CD4-positive, alpha-beta memory T cell (primary cell): ENCODE measurements around the gene NLGN2. TPM values are rescaled to one million over a fixed set of nuclear protein-coding genes. Genes with fewer than 3 reads are reported as not detected.
A peak's percentile ranks its signal among the peaks of the same experiment; 100 is the strongest.

Experiments used
- CTCF ChIA-PET: fragments of 350-600 bp; sonication (Branson Sonifier 250); formaldehyde crosslinking; loops from one replicate; lab custom pipeline; 2021; ENCODE audit warnings: inconsistent platforms; ENCODE audit not compliant: partially characterized antibody; lab: Charles Lee
- POLR2A ChIA-PET: fragments of 350-600 bp; sonication (Branson Sonifier 250); formaldehyde crosslinking; loops from one replicate; lab custom pipeline; 2021; ENCODE audit not compliant: partially characterized antibody; lab: Charles Lee
- DNase-seq, 5 donors: peaks; one replicate each; pipeline versions ENCODE4 v3.0.0 to v3.0.0-alpha.2; 2020 to 2022; ENCODE audit warnings: mixed read lengths in 1 of 5
- H3K27ac ChIP-seq: one replicate; pipeline ENCODE4 v1.7.0; 2013; ENCODE audit warnings: low read depth, low read length
- H3K27me3 ChIP-seq: 2 replicates; pipeline ENCODE4 v1.7.0; 2013; ENCODE audit warnings: mild to moderate bottlenecking, low read length, moderate library complexity; ENCODE audit not compliant: insufficient read depth
- H3K36me3 ChIP-seq: 2 replicates; pipeline ENCODE4 v1.7.0; 2013; ENCODE audit warnings: mild to moderate bottlenecking, low read length, moderate library complexity; ENCODE audit not compliant: insufficient read depth
- H3K4me1 ChIP-seq: 2 replicates; pipeline ENCODE4 v1.7.0; 2013; ENCODE audit warnings: mild to moderate bottlenecking, low read length, moderate library complexity; ENCODE audit not compliant: insufficient read depth
- H3K4me3 ChIP-seq, 2 donors: one replicate each; pipeline ENCODE4 v1.7.0; 2013; ENCODE audit warnings: low read length in 2 of 2, mild to moderate bottlenecking in 1 of 2
- H3K9me3 ChIP-seq, 2 donors: one replicate each; pipeline ENCODE4 v1.7.0; 2013; ENCODE audit warnings: low read length in 2 of 2, control low read depth in 1 of 2; ENCODE audit not compliant: control insufficient read depth in 1 of 2
- H3K27ac Mint-ChIP-seq, 7 donors: one replicate each; pipeline ENCODE4 v1.8.0; 2020 to 2021; ENCODE audit warnings: mixed read lengths in 7 of 7, mild to moderate bottlenecking in 6 of 7, inconsistent platforms in 3 of 7, moderate library complexity in 3 of 7
- H3K27me3 Mint-ChIP-seq, 2 donors: one replicate each; pipeline ENCODE4 v1.8.0; 2020 to 2021; ENCODE audit warnings: mixed read lengths in 2 of 2
- H3K36me3 Mint-ChIP-seq, 2 donors: one replicate each; pipeline ENCODE4 v1.8.0; 2020 to 2021; ENCODE audit warnings: mixed read lengths in 2 of 2, inconsistent platforms in 1 of 2, mild to moderate bottlenecking in 1 of 2
- H3K4me1 Mint-ChIP-seq, 4 donors: one replicate each; pipeline ENCODE4 v1.8.0; 2020 to 2021; ENCODE audit warnings: mixed read lengths in 4 of 4, mild to moderate bottlenecking in 1 of 4
- H3K4me3 Mint-ChIP-seq, 8 donors: one replicate each; pipeline ENCODE4 v1.8.0; 2020 to 2021; ENCODE audit warnings: mixed read lengths in 8 of 8, mild to moderate bottlenecking in 7 of 8, moderate library complexity in 6 of 8, inconsistent platforms in 3 of 8
- H3K9me3 Mint-ChIP-seq, 8 donors: one replicate each; pipeline ENCODE4 v1.8.0; 2020 to 2021; ENCODE audit warnings: mixed read lengths in 8 of 8, mild to moderate bottlenecking in 5 of 8, inconsistent platforms in 3 of 8, moderate library complexity in 1 of 8
- intact Hi-C: fragments of 100-400 bp; cut with micrococcal nuclease; formaldehyde crosslinking; loops from one replicate; pipeline ENCODE4 v1.15.1; 2023
- polyA plus RNA-seq, 2 donors: library from polyadenylated mRNA; unstranded; fragments of 300-500 nt; fragmentation: Illumina TruSeq; gene quantifications; one replicate each; pipeline ENCODE4 v1.2.3, GENCODE V29; 2021
- total RNA-seq, 2 experiments: library from RNA; stranded (reverse); gene quantifications; one replicate each; pipeline ENCODE4 v1.2.3, GENCODE V29; 2021

NLGN2 gene
- total and polyA plus RNA-seq, 4 experiments from 2014 or later, result 0.08 to 9.8 (median 8.8) TPM; not detected in 1

DNA sequence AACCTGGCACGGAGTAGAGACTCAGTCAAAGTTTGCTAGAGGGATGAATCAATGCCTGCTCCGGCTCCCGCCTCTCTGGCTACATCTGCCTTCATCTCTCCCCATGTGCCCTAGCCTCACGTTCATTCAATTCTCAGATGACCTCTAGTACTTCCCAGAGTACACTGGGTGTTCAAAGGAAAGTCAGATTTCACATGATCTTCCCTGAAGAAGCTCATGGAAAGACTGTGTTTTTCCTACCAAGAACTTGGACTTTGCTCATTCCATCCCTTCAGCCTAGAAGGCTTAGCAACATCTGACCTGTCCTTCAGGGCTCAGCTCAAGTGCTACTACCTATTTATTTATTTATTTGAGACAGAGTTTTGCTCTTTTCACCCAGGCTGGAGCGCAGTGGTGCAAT, 37.8 kb upstream of the NLGN2 start:
- no peaks in the 10 kb centered on the region for H3K4me1 ChIP-seq
- H3K27me3 ChIP-seq, result no peaks in the 10 kb centered on the region
- no peaks in the 10 kb centered on the region for H3K9me3 Mint-ChIP-seq
- DNase-seq, result no peak
- intact Hi-C loops, result no loop called here
- no peaks in the 10 kb centered on the region for H3K36me3 Mint-ChIP-seq
- H3K27ac ChIP-seq, result no peak overlapping the region
- H3K4me3 ChIP-seq, result no peak overlapping the region
- no peak overlapping the region for H3K27ac Mint-ChIP-seq
- peaks cover 0 to 1% (median 0%) of the 10 kb centered on the region in 4 donors for H3K4me1 Mint-ChIP-seq
- ChIA-PET POLR2A (interaction anchor here (0.9 to 3.4 kb wide), 3 partner anchors 9 to 14 kb away, joined by 3 to 9 read pairs (median 5); no protein-coding TSS in a partner anchor), CTCF (interaction anchor here (1.1 to 6.2 kb wide), 2 partner anchors 14 to 104 kb away, joined by 6 to 30 read pairs; partner anchors contain the start of gene TMEM95)
- no peaks in the 10 kb centered on the region for H3K36me3 ChIP-seq
- H3K9me3 ChIP-seq, result no peaks in the 10 kb centered on the region
- peaks cover 4 to 7% of the 10 kb centered on the region in 2 donors for H3K27me3 Mint-ChIP-seq
- no peak overlapping the region for H3K4me3 Mint-ChIP-seq

DNA sequence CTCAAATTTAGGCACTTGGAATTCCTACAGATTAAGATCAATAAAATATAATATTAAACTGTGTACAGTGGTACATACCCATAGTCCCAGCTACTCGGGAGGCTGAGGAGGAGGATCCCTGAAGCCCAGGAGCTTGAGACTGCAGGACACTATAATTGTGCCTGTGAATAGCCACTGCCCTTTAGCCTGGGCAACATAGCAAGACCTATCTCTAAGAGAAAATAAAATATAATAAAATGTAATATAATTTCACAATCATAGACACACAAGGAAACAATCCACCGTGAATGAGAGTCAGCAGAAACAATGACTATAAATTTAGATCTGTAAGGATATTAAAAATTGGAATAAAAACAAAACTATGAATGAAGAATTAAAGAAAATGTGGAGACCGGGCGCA, 36.8 kb upstream of the NLGN2 start:
- H3K36me3 ChIP-seq, result no peaks in the 10 kb centered on the region
- H3K4me1 ChIP-seq, result no peaks in the 10 kb centered on the region
- intact Hi-C loops, result no loop called here
- Mint-ChIP-seq H3K36me3 (no peaks in the 10 kb centered on the region), H3K9me3 (no peaks in the 10 kb centered on the region), H3K4me1 (no peaks in the 10 kb centered on the region), H3K27ac (no peak overlapping the region), H3K27me3 (peaks cover 4 to 6% of the 10 kb centered on the region in 2 donors), H3K4me3 (no peak overlapping the region)
- POLR2A ChIA-PET, result interaction anchor here (1.1 to 3.4 kb wide), 3 partner anchors 13 to 117 kb away, joined by 3 to 9 read pairs (median 4); no protein-coding TSS in a partner anchor
- no peak for DNase-seq
- no peak overlapping the region for H3K27ac ChIP-seq
- no peaks in the 10 kb centered on the region for H3K9me3 ChIP-seq
- H3K27me3 ChIP-seq, result no peaks in the 10 kb centered on the region
- CTCF ChIA-PET, result interaction anchor here (0.7 to 6.2 kb wide), 3 partner anchors 9 to 15 kb away, joined by 3 to 30 read pairs (median 6); partner anchors contain the start of gene TMEM95
- no peak overlapping the region for H3K4me3 ChIP-seq

DNA sequence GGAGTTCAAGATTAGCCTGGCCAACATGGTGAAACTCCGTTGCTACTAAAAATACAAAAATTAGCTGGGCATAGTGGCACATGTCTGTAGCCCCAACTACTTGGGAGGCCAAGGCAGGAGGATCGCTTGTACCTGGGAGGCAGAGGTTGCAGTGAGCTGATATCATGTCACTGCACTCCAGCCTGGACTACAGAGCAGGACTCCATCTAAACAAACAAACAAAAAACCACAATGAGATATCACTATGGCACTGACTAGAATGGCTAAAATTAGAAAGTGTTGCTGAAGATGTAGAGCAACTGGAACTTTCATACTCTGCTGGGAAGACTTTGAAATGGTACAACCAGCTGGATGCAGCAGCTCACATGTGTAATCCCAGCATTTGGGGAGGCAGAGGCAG, 33.3 kb upstream of the NLGN2 start:
- H3K27me3 Mint-ChIP-seq, result peaks cover 7 to 16% of the 10 kb centered on the region in 2 donors
- no peak overlapping the region for H3K27ac Mint-ChIP-seq
- no peaks in the 10 kb centered on the region for H3K27me3 ChIP-seq
- ChIA-PET CTCF (interaction anchor here (6.2 kb wide), 1 partner anchor 19 kb away, joined by 30 read pairs; the partner anchor contains the start of gene TMEM95), POLR2A (interaction anchor here (0.8 to 1.3 kb wide), 2 partner anchors 10 to 19 kb away, joined by 3 to 4 read pairs; no protein-coding TSS in a partner anchor)
- H3K4me1 ChIP-seq, result no peaks in the 10 kb centered on the region
- peaks cover 0 to 4% of the 10 kb centered on the region in 2 donors for H3K36me3 Mint-ChIP-seq
- intact Hi-C loops, result no loop called here
- DNase-seq, result no peak
- H3K4me3 ChIP-seq, result no peak overlapping the region
- no peaks in the 10 kb centered on the region for H3K36me3 ChIP-seq
- H3K9me3 ChIP-seq, result no peaks in the 10 kb centered on the region
- no peaks in the 10 kb centered on the region for H3K4me1 Mint-ChIP-seq
- no peak overlapping the region for H3K27ac ChIP-seq
- H3K9me3 Mint-ChIP-seq, result peaks cover 0 to 4% (median 0%) of the 10 kb centered on the region in 8 donors
- H3K4me3 Mint-ChIP-seq, result no peak overlapping the region

DNA sequence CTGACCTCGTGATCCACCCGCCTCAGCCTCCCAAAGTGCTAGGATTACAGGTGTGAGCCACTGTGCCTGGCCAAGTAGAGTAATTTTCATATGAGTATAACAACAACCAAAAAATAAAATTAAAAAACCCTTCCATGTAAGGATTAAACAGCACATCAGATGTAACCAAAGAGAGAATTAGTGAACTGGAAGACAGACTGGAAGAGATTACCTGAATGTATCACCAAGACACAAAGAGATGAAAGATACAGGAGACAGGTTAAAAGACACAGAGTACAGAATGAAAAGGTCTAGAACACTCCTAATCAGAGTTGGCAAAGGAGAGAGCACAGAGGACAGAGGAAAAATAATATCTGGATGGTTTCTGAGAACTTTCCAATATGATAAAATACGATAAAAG, 28.5 kb upstream of the NLGN2 start:
- POLR2A ChIA-PET, result no interaction called here
- H3K27me3 ChIP-seq, result peaks cover 9% of the 10 kb centered on the region
- CTCF ChIA-PET, result no interaction called here

DNA sequence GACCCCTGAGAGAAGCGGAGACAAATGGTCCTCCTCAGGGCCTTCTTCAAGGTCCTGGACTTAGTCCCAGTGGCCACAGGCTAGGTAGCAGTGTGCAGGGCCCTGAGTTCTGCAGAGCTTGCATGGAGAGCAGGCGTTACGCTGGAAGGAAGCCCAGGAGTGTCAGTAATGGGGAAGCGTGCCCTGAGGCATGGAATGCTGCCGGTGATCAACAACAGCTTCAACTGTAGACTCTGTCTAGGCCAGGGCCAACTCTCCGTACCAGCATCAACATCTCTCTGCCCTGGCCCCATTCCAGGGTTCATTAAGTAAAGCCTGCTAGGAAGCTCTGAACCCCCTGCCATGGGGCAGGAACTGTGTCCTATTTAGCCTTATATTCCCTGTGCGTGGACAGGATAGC, 27.3 kb upstream of the NLGN2 start:
- ChIA-PET CTCF (interaction anchor here (1.0 to 3.0 kb wide), 2 partner anchors 9 to 56 kb away, joined by 3 to 14 read pairs; partner anchors contain the start of gene TMEM102), POLR2A (interaction anchor here (1.3 to 1.4 kb wide), 2 partner anchors 9 to 14 kb away, joined by 3 read pairs; partner anchors contain the start of gene PLSCR3)
- H3K4me1 ChIP-seq, result peaks cover 16% of the 10 kb centered on the region
- H3K36me3 ChIP-seq, result no peaks in the 10 kb centered on the region
- peaks cover 29 to 40% of the 10 kb centered on the region in 2 donors for H3K27me3 Mint-ChIP-seq
- DNase-seq, result no peak
- H3K27me3 ChIP-seq, result peaks cover 9% of the 10 kb centered on the region
- H3K4me3 Mint-ChIP-seq, result peak overlapping the region in 2 of 8 donors; percentile 4 to 51
- H3K4me3 ChIP-seq, result no peak overlapping the region
- H3K27ac Mint-ChIP-seq, result peak overlapping the region in 2 of 7 donors; percentile 58 to 75
- intact Hi-C loops, result no loop called here
- H3K4me1 Mint-ChIP-seq, result peaks cover 8 to 23% (median 13%) of the 10 kb centered on the region in 4 donors
- peaks cover 3 to 7% of the 10 kb centered on the region in 2 donors for H3K36me3 Mint-ChIP-seq
- H3K27ac ChIP-seq, result no peak overlapping the region
- peaks cover 0 to 6% (median 0%) of the 10 kb centered on the region in 8 donors for H3K9me3 Mint-ChIP-seq
- no peaks in the 10 kb centered on the region for H3K9me3 ChIP-seq

More for the DNA sequence above, 28.5 kb upstream of the NLGN2 start:
- intact Hi-C loops, result no loop called here
- Mint-ChIP-seq H3K9me3 (peaks cover 0 to 6% (median 0%) of the 10 kb centered on the region in 8 donors), H3K27me3 (peaks cover 29 to 42% of the 10 kb centered on the region in 2 donors), H3K27ac (no peak overlapping the region), H3K36me3 (peaks cover 0 to 7% of the 10 kb centered on the region in 2 donors), H3K4me3 (peak overlapping the region in 1 of 8 donors; percentile 26), H3K4me1 (peaks cover 5 to 14% (median 8%) of the 10 kb centered on the region in 4 donors)
- Histone ChIP-seq H3K4me1 (peaks cover 9% of the 10 kb centered on the region), H3K27ac (no peak overlapping the region), H3K9me3 (no peaks in the 10 kb centered on the region), H3K4me3 (no peak overlapping the region), H3K36me3 (no peaks in the 10 kb centered on the region)
- no peak for DNase-seq

GRCh38 chr17:7380855-7381683, 26.6 kb upstream of the NLGN2 start, which contains the start of gene TNK1:
Gene TNK1, plus strand, starts transcription at chr17:7381089. Its CDS starts 1,838 bp downstream, at chr17:7382927.
- H3K27ac Mint-ChIP-seq, result peak within 1 kb of the TSS in 4 of 7 donors; percentile 19 to 91 (median 66)
- peaks cover 6 to 7% of the 10 kb centered on the region in 2 donors for H3K36me3 Mint-ChIP-seq
- POLR2A ChIA-PET, result interaction anchor here (1.3 to 4.7 kb wide), 4 partner anchors 9 to 103 kb away, joined by 3 to 57 read pairs (median 4); partner anchors contain the start of genes PLSCR3 and POLR2A
- peaks cover 0 to 6% (median 0%) of the 10 kb centered on the region in 8 donors for H3K9me3 Mint-ChIP-seq
- Histone ChIP-seq H3K27me3 (peaks cover 9% of the 10 kb centered on the region), H3K4me1 (peaks cover 16% of the 10 kb centered on the region), H3K27ac (no peak within 1 kb of the TSS), H3K4me3 (no peak within 1 kb of the TSS), H3K36me3 (no peaks in the 10 kb centered on the region), H3K9me3 (no peaks in the 10 kb centered on the region)
- no peak for DNase-seq
- CTCF ChIA-PET, result interaction anchor here (2.0 to 3.0 kb wide), 2 partner anchors 25 to 55 kb away, joined by 5 to 14 read pairs; partner anchors contain the start of gene TMEM102
- H3K4me3 Mint-ChIP-seq, result peak within 1 kb of the TSS in 3 of 8 donors; percentile 4 to 51 (median 26)
- H3K27me3 Mint-ChIP-seq, result peaks cover 29 to 40% of the 10 kb centered on the region in 2 donors
- intact Hi-C loops, result no loop called here
- H3K4me1 Mint-ChIP-seq, result peaks cover 8 to 26% (median 13%) of the 10 kb centered on the region in 4 donors
